Spleen (tissue), 11 donors: ENCODE measurements around the gene CCDC13. TPM values are rescaled to one million over a fixed set of nuclear protein-coding genes. Genes with fewer than 3 reads are reported as not detected.
A peak's percentile ranks its signal among the peaks of the same experiment; 100 is the strongest.

Experiments used
- DNase-seq: peaks from one replicate; pipeline ENCODE4 v3.0.0-alpha.2; 2020
- H3K27ac ChIP-seq, 8 donors: fragments of 200-600 bp; sonication (generic) in 7 of 8; 1 replicate in 4 of 8; 2 replicates in 4 of 8; pipeline versions ENCODE4 v1.5.0 to v1.8.0; 2016 to 2021; ENCODE audit warnings: inconsistent platforms in 4 of 8, mild to moderate bottlenecking in 4 of 8, moderate library complexity in 1 of 8
- H3K27me3 ChIP-seq, 7 donors: fragments of 200-600 bp; sonication (generic) in 6 of 7; replicated peaks in 1 of 7; 1 replicate in 4 of 7; 2 replicates in 3 of 7; pipeline versions ENCODE4 v1.5.0 to v1.8.0; 2016 to 2021; ENCODE audit warnings: inconsistent platforms in 3 of 7, mild to moderate bottlenecking in 1 of 7
- H3K36me3 ChIP-seq, 6 donors: fragments of 200-600 bp; sonication (generic) in 5 of 6; 1 replicate in 4 of 6; 2 replicates in 2 of 6; pipeline versions ENCODE4 v1.5.0 to v1.8.0; 2016 to 2021; ENCODE audit warnings: inconsistent platforms in 2 of 6
- H3K4me1 ChIP-seq, 6 donors: fragments of 200-600 bp; sonication (generic) in 5 of 6; 1 replicate in 3 of 6; 2 replicates in 3 of 6; pipeline versions ENCODE4 v1.5.0 to v1.8.0; 2016 to 2021; ENCODE audit warnings: inconsistent platforms in 3 of 6
- H3K4me3 ChIP-seq, 8 donors: fragments of 200-600 bp; sonication (generic) in 7 of 8; 1 replicate in 4 of 8; 2 replicates in 4 of 8; pipeline versions ENCODE4 v1.5.0 to v1.8.0; 2016 to 2021; ENCODE audit warnings: inconsistent platforms in 4 of 8, mild to moderate bottlenecking in 4 of 8, moderate library complexity in 2 of 8
- H3K9me3 ChIP-seq, 8 donors: fragments of 200-600 bp; sonication (generic) in 7 of 8; 1 replicate in 4 of 8; 2 replicates in 4 of 8; pipeline versions ENCODE4 v1.5.0 to v1.8.0; 2016 to 2021; ENCODE audit warnings: inconsistent platforms in 4 of 8
- CTCF ChIP-seq, 11 experiments: fragments of 200-600 bp in 7 of 11; fragments of 450-650 bp in 4 of 11; sonication (generic) in 4 of 11; IDR thresholded peaks in 8 of 11; conservative IDR thresholded peaks in 3 of 11; 1 replicate in 7 of 11; 2 replicates in 4 of 11; pipeline versions ENCODE4 v1.4.0 to v1.8.0; 2016 to 2021; ENCODE audit warnings: antibody characterized with exemption in 11 of 11, inconsistent platforms in 4 of 11, mild to moderate bottlenecking in 1 of 11
- POLR2A ChIP-seq, 3 donors: fragments of 450-650 bp; IDR thresholded peaks; one replicate each; pipeline ENCODE4 v1.5.1; 2017; ENCODE audit warnings: antibody characterized with exemption in 3 of 3, mild to moderate bottlenecking in 1 of 3
- POLR2AphosphoS5 ChIP-seq, 3 donors: sonication (generic); formaldehyde crosslinking; IDR thresholded peaks; one replicate each; pipeline ENCODE4 v1.5.1; 2017; ENCODE audit warnings: antibody characterized with exemption in 3 of 3
- WGBS, 5 donors: extraction: QIAGEN DNeasy Blood & Tissue Kit in 3 of 5; methylation state at CpG; one replicate each; pipeline versions ENCODE4 v1.1.5 to v1.1.7; 2013 to 2018; 5-methylcytosine and 5-hydroxymethylcytosine counted together
- intact Hi-C: fragments of 100-400 bp; cut with DNase I; formaldehyde crosslinking; loops from one replicate; pipeline ENCODE4 v1.15.0; 2023; ENCODE audit warnings: low total_unique reads
- polyA plus RNA-seq, 3 donors: library from polyadenylated mRNA; stranded (reverse); fragments of 200-250 nt; gene quantifications; one replicate each; pipeline ENCODE4 v1.2.1, GENCODE V29; 2013
- total RNA-seq, 7 donors: library from RNA; depleted of rRNA in 3 of 7; stranded (reverse); fragments of >200 nt in 3 of 7; fragmentation: NEBNext Ultra II Directional in 4 of 7; extraction: Animal tissue kit (Norgen Biotek cat#: 25700) in 4 of 7; gene quantifications; one replicate each; pipeline versions ENCODE4 v1.1.0 to v1.2.1, GENCODE V29; 2016 to 2021
- donor health status: healthy with polysubstance abuse.
- donor health status: DM: no; HTN: no; CAD: no; lungs with moderate emphysema.
- donor health status: DM: no; HTN: no; CAD: no.
- donor health status: Bipolar disorder and iron deficiency.
- donor health status: healthy.
- donor health status: DM: no; HTN: no; CAD: no.
- donor health status: DM: yes; HTN: yes; CAD: no.

The CCDC13 gene
- total and polyA plus RNA-seq, 10 donors, result 0.51 to 3.7 (median 1.0) TPM

GRCh38 chr3:42801784-42802183, 28.7 kb upstream of the CCDC13 start:
- H3K27me3 ChIP-seq, result peaks cover 0 to 7% (median 0%) of the 10 kb centered on the region in 7 donors
- no peak for DNase-seq
- intact Hi-C loops, result no loop called here
- no peaks in the 10 kb centered on the region for H3K36me3 ChIP-seq
- TF ChIP-seq POLR2AphosphoS5 (IDR thresholded peaks at IDR 0.05) (no peak), CTCF (IDR thresholded peaks at IDR 0.05 in 8 of 11, conservative IDR thresholded peaks at IDR 0.05 in 3 of 11) (no peak), POLR2A (IDR thresholded peaks at IDR 0.05) (no peak)
- 91 to 96% (median 95%) methylated on average over 4 of the region's 4 CpGs for WGBS, 5 donors
- H3K9me3 ChIP-seq, result no peaks in the 10 kb centered on the region
- H3K27ac ChIP-seq, result no peak overlapping the region
- H3K4me3 ChIP-seq, result no peak overlapping the region
- H3K4me1 ChIP-seq, result peaks cover 19 to 57% (median 51%) of the 10 kb centered on the region in 6 donors

GRCh38 chr3:42801048-42801620, 28.1 kb upstream of the CCDC13 start:
- no peak for DNase-seq
- H3K36me3 ChIP-seq, result no peaks in the 10 kb centered on the region
- no peak for TF ChIP-seq CTCF (IDR thresholded peaks at IDR 0.05 in 8 of 11, conservative IDR thresholded peaks at IDR 0.05 in 3 of 11)
- no peak for TF ChIP-seq POLR2A (IDR thresholded peaks at IDR 0.05)
- no peak for TF ChIP-seq POLR2AphosphoS5 (IDR thresholded peaks at IDR 0.05)
- peaks cover 19 to 57% (median 51%) of the 10 kb centered on the region in 6 donors for H3K4me1 ChIP-seq
- peaks cover 0 to 7% (median 0%) of the 10 kb centered on the region in 7 donors for H3K27me3 ChIP-seq
- H3K27ac ChIP-seq, result no peak overlapping the region
- 79 to 93% (median 87%) methylated on average over 3 of the region's 3 CpGs for WGBS, 5 donors
- no peaks in the 10 kb centered on the region for H3K9me3 ChIP-seq
- no peak overlapping the region for H3K4me3 ChIP-seq
- intact Hi-C loops, result no loop called here

GRCh38 chr3:42800251-42800650, 27.2 kb upstream of the CCDC13 start:
- Histone ChIP-seq H3K27ac (peak overlapping the region in 2 of 8 donors; percentile 21 to 30), H3K9me3 (no peaks in the 10 kb centered on the region), H3K4me3 (no peak overlapping the region), H3K4me1 (peaks cover 19 to 55% (median 50%) of the 10 kb centered on the region in 6 donors), H3K36me3 (no peaks in the 10 kb centered on the region), H3K27me3 (peaks cover 0 to 2% (median 0%) of the 10 kb centered on the region in 7 donors)
- no peak for DNase-seq
- 82 to 100% (median 89%) methylated on average over 2 of the region's 2 CpGs for WGBS, 5 donors
- TF ChIP-seq POLR2A (IDR thresholded peaks at IDR 0.05) (no peak), POLR2AphosphoS5 (IDR thresholded peaks at IDR 0.05) (no peak), CTCF (IDR thresholded peaks at IDR 0.05 in 8 of 11, conservative IDR thresholded peaks at IDR 0.05 in 3 of 11) (no peak)
- intact Hi-C loops, result no loop called here

- intact Hi-C loops, result no loop called here
- H3K9me3 ChIP-seq, result no peaks in the 10 kb centered on the region
- WGBS, 5 donors, result 81 to 84% (median 82%) methylated on average over 7 of the region's 7 CpGs
- TF ChIP-seq CTCF (IDR thresholded peaks at IDR 0.05 in 8 of 11, conservative IDR thresholded peaks at IDR 0.05 in 3 of 11) (no peak), POLR2A (IDR thresholded peaks at IDR 0.05) (no peak)
- no peak overlapping the region for H3K4me3 ChIP-seq
- DNase-seq, result no peak
- H3K27ac ChIP-seq, result no peak overlapping the region
- peaks cover 19 to 48% (median 44%) of the 10 kb centered on the region in 6 donors for H3K4me1 ChIP-seq
- no peaks in the 10 kb centered on the region for H3K27me3 ChIP-seq
- no peaks in the 10 kb centered on the region for H3K36me3 ChIP-seq
These were observed 26.3 kb upstream of the CCDC13 start for GRCh38 chr3:42799376-42799775.
